ENCODE results near the gene PHF24. TPM values are rescaled to one million over a fixed set of nuclear protein-coding genes. Genes with fewer than 3 reads are reported as not detected.

Gene PHF24
- polyA plus RNA-seq, 6 donors from 2014 or later, result not detected

DNA sequence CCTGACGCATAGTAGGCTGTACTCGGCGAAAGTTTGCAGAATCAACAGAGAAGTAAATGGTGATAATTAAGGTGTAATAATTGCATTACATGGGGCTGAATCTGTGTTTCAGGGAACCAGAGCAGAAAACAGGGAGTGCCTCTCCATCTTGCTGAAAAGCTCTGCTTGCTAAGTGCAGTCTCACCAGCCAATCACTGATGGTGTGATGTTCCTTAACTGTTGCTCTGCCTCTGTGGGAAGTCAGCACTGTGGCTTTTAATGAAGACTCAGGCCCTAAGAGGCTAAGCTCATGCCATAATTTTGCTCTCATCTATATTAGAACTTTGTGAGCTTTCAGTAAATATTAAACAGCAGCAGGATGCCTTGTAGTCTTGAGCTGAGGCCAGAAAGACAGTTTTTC, 4.5 kb downstream of the PHF24 start:
- no peak for DNase-seq
- Mint-ChIP-seq H3K27ac (no peak overlapping the region), H3K27me3 (peaks cover 54 to 79% (median 58%) of the 10 kb centered on the region in 3 donors), H3K4me1 (no peaks in the 10 kb centered on the region), H3K9me3 (no peaks in the 10 kb centered on the region), H3K4me3 (no peak overlapping the region), H3K36me3 (no peaks in the 10 kb centered on the region)
- ATAC-seq (ENCODE audit: low read depth in 2 of 2), result no peak

DNA sequence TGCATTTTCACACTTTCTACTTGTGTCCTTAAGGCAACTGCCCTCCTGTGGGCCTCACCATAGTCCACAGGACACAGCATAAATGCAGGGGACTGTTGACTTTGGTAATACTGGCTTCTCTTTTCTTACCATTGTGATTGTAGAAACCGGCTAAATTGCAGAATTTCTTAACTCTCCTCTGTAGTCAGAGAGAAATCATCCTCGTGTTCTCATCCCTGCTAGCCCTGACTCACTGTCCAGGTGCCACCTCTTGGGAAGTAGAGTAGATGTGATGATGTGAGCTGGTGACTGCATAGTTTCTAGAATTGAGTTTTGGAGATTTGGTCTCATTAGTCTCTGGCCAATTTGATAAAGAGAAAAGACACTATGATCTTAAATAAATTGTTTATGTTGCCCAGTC, 5.5 kb downstream of the PHF24 start:
- Mint-ChIP-seq H3K27me3 (peaks cover 58 to 88% (median 61%) of the 10 kb centered on the region in 3 donors), H3K4me3 (no peak overlapping the region), H3K36me3 (no peaks in the 10 kb centered on the region), H3K4me1 (no peaks in the 10 kb centered on the region), H3K27ac (no peak overlapping the region), H3K9me3 (no peaks in the 10 kb centered on the region)
- no peak for DNase-seq
- ATAC-seq (ENCODE audit: low read depth in 2 of 2), result no peak

DNA sequence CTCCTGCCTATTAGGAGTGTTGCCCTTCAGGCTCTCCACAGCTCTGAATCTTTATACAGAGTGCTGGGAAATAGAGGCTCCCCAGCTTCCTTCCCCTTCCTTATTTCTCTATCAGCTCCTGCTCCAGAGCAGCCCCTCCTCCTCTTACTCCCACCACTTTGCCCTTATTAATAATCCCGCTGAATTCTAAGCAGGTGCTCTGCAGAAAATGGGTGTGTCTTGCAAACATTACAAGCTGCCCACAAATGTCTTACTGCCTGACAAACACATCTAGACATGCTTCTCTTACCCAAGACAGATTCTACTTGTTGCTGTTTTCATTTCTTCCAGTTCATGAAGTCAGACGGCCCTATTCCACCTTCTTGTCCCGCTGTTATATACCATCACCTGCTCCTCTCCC, 6.4 kb downstream of the PHF24 start:
- Mint-ChIP-seq H3K4me3 (no peak overlapping the region), H3K4me1 (no peaks in the 10 kb centered on the region), H3K27me3 (peaks cover 53 to 87% (median 56%) of the 10 kb centered on the region in 3 donors), H3K27ac (peak overlapping the region in 1 of 6 donors; percentile 14), H3K9me3 (no peaks in the 10 kb centered on the region), H3K36me3 (peaks cover 0 to 2% of the 10 kb centered on the region in 2 donors)
- no peak for ATAC-seq (ENCODE audit: low read depth in 2 of 2)
- no peak for DNase-seq

DNA sequence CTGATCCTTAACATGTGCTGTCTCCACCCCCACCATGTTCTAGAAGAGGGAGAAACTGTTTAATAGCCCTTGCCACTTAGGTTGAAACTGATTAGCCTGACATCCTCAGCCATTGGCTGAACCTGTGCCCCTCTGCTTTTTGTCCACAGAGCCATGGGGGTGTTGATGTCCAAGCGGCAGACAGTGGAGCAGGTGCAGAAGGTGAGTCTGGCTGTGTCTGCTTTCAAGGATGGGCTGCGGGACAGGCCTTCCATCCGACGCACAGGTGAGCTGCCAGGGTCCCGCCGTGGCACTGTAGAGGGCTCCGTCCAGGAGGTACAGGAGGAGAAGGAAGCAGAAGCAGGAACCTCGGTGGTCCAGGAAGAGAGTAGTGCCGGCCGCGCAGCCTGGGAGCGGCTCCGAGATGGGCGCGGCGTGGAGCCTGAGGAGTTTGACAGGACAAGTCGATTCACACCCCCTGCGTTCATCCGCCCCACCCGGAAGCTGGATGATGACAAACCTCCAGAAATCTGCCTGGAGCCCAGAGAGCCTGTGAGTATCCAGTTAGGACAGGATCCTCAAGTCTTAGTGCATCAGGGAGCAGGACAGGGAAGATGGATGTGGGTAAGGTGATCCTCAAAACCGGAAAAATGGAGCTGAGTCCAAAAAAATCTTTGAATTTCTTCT, 13.2 kb downstream of the PHF24 start:
- H3K36me3 Mint-ChIP-seq, result peaks cover 0 to 6% of the 10 kb centered on the region in 2 donors
- no peaks in the 10 kb centered on the region for H3K9me3 Mint-ChIP-seq
- no peaks in the 10 kb centered on the region for H3K4me1 Mint-ChIP-seq
- no peak overlapping the region for H3K4me3 Mint-ChIP-seq
- peak overlapping the region in 1 of 6 donors; percentile 47 for H3K27ac Mint-ChIP-seq
- H3K27me3 Mint-ChIP-seq, result peaks cover 50 to 68% (median 53%) of the 10 kb centered on the region in 3 donors
- no peak for DNase-seq
- no peak for ATAC-seq (ENCODE audit: low read depth in 2 of 2)

DNA sequence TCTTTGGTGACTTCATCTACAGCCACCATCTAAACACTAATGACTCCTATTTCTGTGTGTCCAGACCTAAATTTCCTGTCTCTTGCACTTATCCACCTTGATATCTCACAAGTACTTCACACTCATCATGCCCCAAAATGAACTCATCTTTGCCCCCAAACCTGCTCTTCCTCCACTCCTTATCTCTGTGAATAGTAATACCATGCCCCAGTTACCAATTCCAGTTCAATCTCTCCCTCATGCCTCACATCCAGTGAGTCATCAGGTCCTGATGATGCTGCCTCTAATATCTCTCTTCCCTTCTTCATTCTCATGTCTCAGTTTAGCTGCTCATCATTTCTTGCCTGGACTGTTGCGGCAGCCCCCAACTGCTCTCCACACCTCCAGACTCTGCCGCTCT, 16.6 kb downstream of the PHF24 start:
- H3K27ac Mint-ChIP-seq, result no peak overlapping the region
- no peak overlapping the region for H3K4me3 Mint-ChIP-seq
- ATAC-seq (ENCODE audit: low read depth in 2 of 2) (no peak), DNase-seq (no peak)
- H3K9me3 Mint-ChIP-seq, result no peaks in the 10 kb centered on the region
- H3K27me3 Mint-ChIP-seq, result peaks cover 35 to 55% (median 48%) of the 10 kb centered on the region in 3 donors
- H3K36me3 Mint-ChIP-seq, result peaks cover 0 to 3% of the 10 kb centered on the region in 2 donors
- no peaks in the 10 kb centered on the region for H3K4me1 Mint-ChIP-seq

DNA sequence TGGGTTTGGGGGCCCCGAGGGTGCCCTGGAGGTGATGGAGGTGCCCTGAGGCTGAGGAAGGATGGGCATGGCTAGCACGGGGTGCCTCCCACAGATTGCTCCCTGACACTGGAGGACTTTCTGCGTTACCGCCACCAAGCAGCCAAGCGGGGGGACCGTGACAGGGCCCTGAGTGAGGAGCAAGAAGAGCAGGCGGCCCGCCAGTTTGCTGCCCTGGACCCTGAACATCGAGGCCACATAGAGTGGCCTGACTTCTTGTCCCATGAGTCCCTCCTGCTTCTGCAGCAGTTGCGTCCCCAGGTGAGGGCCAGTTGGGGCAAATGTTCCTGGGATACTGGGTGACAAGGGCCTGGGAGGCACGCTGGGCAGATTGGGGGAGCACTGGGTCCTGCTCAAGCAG, 18.4 kb downstream of the PHF24 start:
- Mint-ChIP-seq H3K4me3 (no peak overlapping the region), H3K4me1 (peaks cover 0 to 3% (median 3%) of the 10 kb centered on the region in 3 donors), H3K27ac (no peak overlapping the region), H3K9me3 (no peaks in the 10 kb centered on the region), H3K36me3 (no peaks in the 10 kb centered on the region), H3K27me3 (peaks cover 25 to 45% (median 35%) of the 10 kb centered on the region in 3 donors)
- DNase-seq (no peak), ATAC-seq (ENCODE audit: low read depth in 2 of 2) (no peak)

DNA sequence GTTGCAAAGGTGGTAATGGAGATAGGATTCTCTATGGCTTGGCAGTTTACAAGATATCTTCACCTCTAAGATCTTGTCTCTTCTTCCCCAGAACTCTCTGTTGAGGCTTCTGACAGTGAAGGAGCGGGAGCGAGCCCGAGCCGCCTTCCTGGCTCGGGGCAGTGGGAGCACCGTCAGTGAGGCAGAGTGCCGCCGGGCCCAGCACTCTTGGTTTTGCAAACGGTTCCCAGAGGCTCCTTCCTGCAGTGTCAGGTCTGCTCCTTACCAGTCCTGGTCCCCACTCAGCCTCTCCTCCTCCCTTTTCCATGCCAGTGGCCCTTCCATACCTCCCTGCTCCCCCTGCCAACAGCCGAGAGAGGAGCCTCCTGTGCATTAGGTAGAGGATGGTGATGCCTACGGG, 18.9 kb downstream of the PHF24 start:
- H3K27me3 Mint-ChIP-seq, result peaks cover 21 to 42% (median 32%) of the 10 kb centered on the region in 3 donors
- no peaks in the 10 kb centered on the region for H3K36me3 Mint-ChIP-seq
- no peak overlapping the region for H3K27ac Mint-ChIP-seq
- no peaks in the 10 kb centered on the region for H3K9me3 Mint-ChIP-seq
- H3K4me3 Mint-ChIP-seq, result no peak overlapping the region
- DNase-seq (no peak), ATAC-seq (ENCODE audit: low read depth in 2 of 2) (no peak)
- H3K4me1 Mint-ChIP-seq, result peaks cover 0 to 8% (median 7%) of the 10 kb centered on the region in 3 donors

DNA sequence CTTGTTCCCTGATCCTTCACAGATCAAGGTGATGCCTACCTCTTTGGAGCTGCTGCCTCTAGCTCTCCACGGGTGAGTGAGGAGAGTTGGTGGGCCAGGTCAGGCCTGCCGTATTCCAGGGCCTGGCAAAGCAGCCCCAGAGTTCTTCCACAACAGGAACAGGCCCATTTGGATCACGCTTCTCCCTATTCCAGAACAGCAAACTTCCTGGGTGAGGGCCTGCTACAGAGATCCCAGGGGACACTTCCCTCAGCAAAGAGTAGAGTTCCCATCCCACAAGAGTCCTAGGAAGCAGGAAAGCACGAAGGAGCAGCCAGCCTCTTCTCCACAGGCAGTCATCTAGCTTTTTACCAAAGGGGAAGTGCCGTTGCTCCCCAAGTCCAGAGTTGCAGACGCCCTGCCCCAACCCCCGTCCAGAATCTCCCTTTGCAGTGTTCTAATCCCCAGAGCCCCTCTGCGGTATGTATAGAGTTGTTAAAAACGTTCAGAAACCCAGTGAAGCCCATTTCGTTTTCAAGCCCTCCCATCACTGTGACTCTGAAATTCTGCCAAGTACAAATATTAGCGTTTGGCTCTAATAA, 22.2 kb downstream of the PHF24 start:
- Mint-ChIP-seq H3K4me3 (no peak overlapping the region), H3K27ac (no peak overlapping the region)

DNA sequence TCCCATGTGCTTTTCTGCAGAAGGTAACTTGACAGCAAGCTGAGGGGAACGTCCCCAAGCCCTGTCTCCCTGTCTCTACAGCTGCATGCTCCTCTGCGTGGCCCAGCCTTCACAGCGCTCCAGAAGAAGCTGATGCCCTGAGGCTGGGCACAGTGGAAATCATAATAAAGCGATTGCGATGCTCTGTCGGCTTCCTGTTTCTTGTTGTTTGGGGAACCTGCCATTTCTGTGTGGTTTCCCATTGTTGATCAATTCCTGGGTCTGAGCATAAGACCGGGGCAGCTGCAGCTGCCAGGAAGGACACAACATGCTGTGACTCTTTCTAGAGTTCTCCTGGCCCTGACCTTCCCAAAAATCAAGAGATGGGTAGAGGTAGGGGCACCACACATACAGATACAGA, 24.3 kb downstream of the PHF24 start:
- peak overlapping the region in 5 of 8 donors; percentile 2 to 68 (median 49) for H3K4me3 Mint-ChIP-seq
- peak overlapping the region in 1 of 6 donors; percentile 22 for H3K27ac Mint-ChIP-seq
- peaks cover 0 to 10% (median 9%) of the 10 kb centered on the region in 3 donors for H3K27me3 Mint-ChIP-seq
- DNase-seq (no peak), ATAC-seq (ENCODE audit: low read depth in 2 of 2) (no peak)
- H3K9me3 Mint-ChIP-seq, result no peaks in the 10 kb centered on the region
- H3K4me1 Mint-ChIP-seq, result peaks cover 49 to 59% (median 54%) of the 10 kb centered on the region in 3 donors
- H3K36me3 Mint-ChIP-seq, result no peaks in the 10 kb centered on the region

More for the DNA sequence above, 22.2 kb downstream of the PHF24 start:
- ATAC-seq (ENCODE audit: low read depth in 2 of 2) (no peak), DNase-seq (no peak)
- peaks cover 28 to 39% (median 36%) of the 10 kb centered on the region in 3 donors for H3K4me1 Mint-ChIP-seq
- no peaks in the 10 kb centered on the region for H3K36me3 Mint-ChIP-seq
- H3K27me3 Mint-ChIP-seq, result peaks cover 5 to 23% (median 19%) of the 10 kb centered on the region in 3 donors
- no peaks in the 10 kb centered on the region for H3K9me3 Mint-ChIP-seq

DNA sequence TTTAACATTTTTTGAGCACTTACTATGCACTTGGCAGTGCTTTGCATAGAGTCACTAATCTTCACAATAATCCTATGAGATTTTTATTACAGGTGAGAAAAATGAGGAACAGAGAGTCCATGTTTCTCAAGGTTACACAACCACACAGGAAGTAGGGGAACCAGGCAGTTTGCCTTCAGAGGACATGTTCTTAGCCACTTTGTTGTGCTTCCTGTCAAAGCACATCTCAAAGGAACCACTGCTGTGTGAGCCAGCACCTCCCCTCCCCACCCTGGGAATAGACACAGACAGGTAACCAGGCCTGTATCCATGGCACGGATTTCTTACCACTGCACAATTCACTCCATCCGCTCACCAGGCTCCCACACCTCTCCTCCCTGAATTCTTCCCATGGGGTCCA, 25.1 kb downstream of the PHF24 start:
- ATAC-seq (ENCODE audit: low read depth in 2 of 2), result peak; percentile 58 to 73
- peak overlapping the region in 6 of 8 donors; percentile 49 to 76 (median 70) for H3K4me3 Mint-ChIP-seq
- no peaks in the 10 kb centered on the region for H3K9me3 Mint-ChIP-seq

DNA sequence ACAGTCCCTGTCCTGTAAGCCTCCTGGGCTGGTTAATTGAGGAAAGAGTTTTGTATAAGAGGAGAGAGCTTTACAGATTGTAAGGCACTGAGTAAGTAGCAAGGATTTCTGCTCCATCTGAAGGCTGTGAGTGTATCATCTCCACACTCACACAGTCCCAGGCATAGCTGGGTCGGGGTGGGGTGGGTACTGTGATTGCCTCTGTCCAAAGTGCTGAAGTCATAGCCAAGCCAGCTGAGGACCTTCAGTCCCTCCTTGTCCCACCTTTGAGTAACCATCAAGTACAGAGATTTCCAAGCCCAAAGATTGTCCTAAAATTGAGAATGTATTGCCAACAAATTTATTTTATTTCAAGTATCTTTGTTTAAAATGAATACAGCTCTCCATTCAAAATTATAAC, 26.0 kb downstream of the PHF24 start:
- H3K9me3 Mint-ChIP-seq, result no peaks in the 10 kb centered on the region
- peaks cover 61 to 75% (median 68%) of the 10 kb centered on the region in 3 donors for H3K4me1 Mint-ChIP-seq
- H3K4me3 Mint-ChIP-seq, result peak overlapping the region in 4 of 8 donors; percentile 8 to 68 (median 48)
- no peaks in the 10 kb centered on the region for H3K36me3 Mint-ChIP-seq
- DNase-seq (no peak), ATAC-seq (ENCODE audit: low read depth in 2 of 2) (no peak)
- peak overlapping the region in 1 of 6 donors; percentile 87 for H3K27ac Mint-ChIP-seq
- H3K27me3 Mint-ChIP-seq, result no peaks in the 10 kb centered on the region

More for the DNA sequence above, 25.1 kb downstream of the PHF24 start:
- Mint-ChIP-seq H3K27me3 (peaks cover 0 to 1% (median under 1%) of the 10 kb centered on the region in 3 donors), H3K36me3 (no peaks in the 10 kb centered on the region), H3K4me1 (peaks cover 54 to 67% (median 61%) of the 10 kb centered on the region in 3 donors), H3K27ac (peak overlapping the region in 5 of 6 donors; percentile 35 to 90 (median 70))
- peak; percentile 51 for DNase-seq

DNA sequence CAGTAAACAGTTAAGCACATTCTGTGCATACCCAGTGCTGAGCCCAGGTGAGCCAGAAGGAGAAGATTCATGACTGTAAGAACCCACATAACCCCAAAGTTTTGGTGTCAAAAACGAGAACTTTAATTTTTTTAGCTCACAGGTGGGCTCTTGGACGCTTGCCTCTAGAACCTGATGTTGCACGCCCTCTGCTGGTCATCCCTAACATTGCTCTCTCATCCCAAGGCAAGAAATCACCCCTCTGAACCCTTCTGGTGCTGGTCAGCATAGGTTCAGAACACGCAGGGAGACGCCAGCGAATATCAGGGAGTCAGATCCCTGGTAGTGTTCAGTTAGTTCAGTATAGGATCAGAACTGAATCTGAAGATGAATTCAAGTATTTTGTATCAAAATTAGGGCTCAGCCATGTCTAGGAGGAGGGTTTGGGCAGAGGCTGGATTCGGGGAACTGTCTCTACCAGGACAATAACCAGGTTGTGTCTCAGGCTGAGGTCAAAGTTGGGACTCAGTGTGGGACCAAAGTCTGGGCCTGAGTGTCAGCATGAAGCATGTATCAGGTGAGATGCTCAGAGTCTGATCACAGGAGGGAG, 27.3 kb downstream of the PHF24 start:
- peak overlapping the region in 3 of 6 donors; percentile 49 to 93 (median 89) for H3K27ac Mint-ChIP-seq
- peaks cover 67 to 83% (median 71%) of the 10 kb centered on the region in 3 donors for H3K4me1 Mint-ChIP-seq
- no peak for ATAC-seq (ENCODE audit: low read depth in 2 of 2)
- H3K4me3 Mint-ChIP-seq, result peak overlapping the region in 6 of 8 donors; percentile 9 to 93 (median 50)
- no peaks in the 10 kb centered on the region for H3K27me3 Mint-ChIP-seq
- no peaks in the 10 kb centered on the region for H3K36me3 Mint-ChIP-seq
- H3K9me3 Mint-ChIP-seq, result no peaks in the 10 kb centered on the region
- DNase-seq, result peak; percentile 42

DNA sequence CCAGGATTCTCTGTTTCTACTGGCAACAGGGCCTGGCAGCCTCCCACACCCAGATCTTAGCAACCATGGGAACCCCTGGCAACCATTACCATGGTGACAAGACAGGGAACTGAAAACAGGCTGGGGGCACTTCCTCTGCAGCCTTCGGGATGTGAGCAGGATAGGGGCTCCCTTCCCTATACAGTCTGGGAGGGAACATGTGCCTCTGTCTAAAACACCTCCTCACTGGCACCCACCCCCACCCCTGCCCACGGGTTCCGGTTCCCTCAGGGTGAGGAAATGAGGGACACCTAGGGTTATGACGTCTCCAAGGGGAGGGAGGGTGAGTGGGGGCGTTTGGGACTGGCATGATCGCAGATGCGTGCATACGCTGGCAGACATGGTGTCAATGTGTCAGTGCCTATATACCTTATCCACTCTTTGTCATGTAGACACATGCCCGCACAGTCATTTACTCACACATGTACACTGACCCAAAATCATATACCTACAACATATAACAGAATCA, 28.5 kb downstream of the PHF24 start:
- Mint-ChIP-seq H3K9me3 (no peaks in the 10 kb centered on the region), H3K4me1 (peaks cover 74 to 89% (median 76%) of the 10 kb centered on the region in 3 donors), H3K4me3 (peak overlapping the region in 4 of 8 donors; percentile 26 to 93 (median 46)), H3K36me3 (no peaks in the 10 kb centered on the region), H3K27me3 (no peaks in the 10 kb centered on the region), H3K27ac (peak overlapping the region; percentile 40 to 94 (median 68))
- ATAC-seq (ENCODE audit: low read depth in 2 of 2) (peak; percentile 6 to 11), DNase-seq (peak; percentile 67)
